Gastrocnemius medialis (tissue), 4 donors: ENCODE results near the gene ARPC5L. TPM values are rescaled to one million over a fixed set of nuclear protein-coding genes. Genes with fewer than 3 reads are reported as not detected.

Experiments used
- ATAC-seq, 2 donors: fragments of 150-250 bp; one replicate each; pipeline ENCODE4 v1.9.1; 2016
- DNase-seq, 2 donors: peaks; one replicate each; pipeline ENCODE4 v3.0.0-alpha.2; 2019
- H3K27ac ChIP-seq, 4 donors: fragments of 200-600 bp; sonication (generic); 1 replicate in 1 of 4; 2 replicates in 3 of 4; pipeline ENCODE4 v1.5.1; 2016 to 2018; ENCODE audit warnings: mild to moderate bottlenecking in 2 of 4, moderate library complexity in 1 of 4
- H3K27me3 ChIP-seq, 3 donors: fragments of 200-600 bp; sonication (generic) in 2 of 3; 1 replicate in 1 of 3; 2 replicates in 2 of 3; pipeline versions ENCODE4 v1.5.1 to v1.6.0; 2016 to 2019; ENCODE audit warnings: mild to moderate bottlenecking in 1 of 3, moderate library complexity in 1 of 3
- H3K36me3 ChIP-seq, 2 donors: fragments of 200-600 bp; sonication (generic) in 1 of 2; one replicate each; pipeline ENCODE4 v1.5.1; 2017 to 2018
- H3K4me1 ChIP-seq, 2 donors: fragments of 200-600 bp; sonication (generic) in 1 of 2; one replicate each; pipeline ENCODE4 v1.5.1; 2016 to 2017; ENCODE audit warnings: mild to moderate bottlenecking in 2 of 2
- H3K4me3 ChIP-seq, 4 donors: fragments of 200-600 bp; sonication (generic) in 3 of 4; 1 replicate in 1 of 4; 2 replicates in 3 of 4; pipeline ENCODE4 v1.5.1; 2016 to 2019; ENCODE audit warnings: mild to moderate bottlenecking in 2 of 4
- H3K9me3 ChIP-seq, 3 donors: fragments of 200-600 bp; sonication (generic) in 2 of 3; 1 replicate in 1 of 3; 2 replicates in 2 of 3; pipeline ENCODE4 v1.5.1; 2016 to 2019
- CTCF ChIP-seq, 5 experiments: fragments of 450-650 bp in 3 of 5; fragments of 200-600 bp in 2 of 5; sonication (generic) in 2 of 5; IDR thresholded peaks in 4 of 5; conservative IDR thresholded peaks in 1 of 5; 1 replicate in 4 of 5; 2 replicates in 1 of 5; pipeline ENCODE4 v1.5.1; 2016 to 2019; ENCODE audit warnings: antibody characterized with exemption in 5 of 5, mild to moderate bottlenecking in 3 of 5, moderate library complexity in 3 of 5
- POLR2A ChIP-seq, 2 donors: fragments of 450-650 bp; IDR thresholded peaks; one replicate each; pipeline ENCODE4 v1.6.1; 2017; ENCODE audit warnings: antibody characterized with exemption in 2 of 2, mild to moderate bottlenecking in 2 of 2, moderate library complexity in 2 of 2
- in situ Hi-C, 4 donors: fragments of 200-750 bp; cut with MboI; loops; one replicate each; pipeline versions ENCODE4 v1.15.0 to v1.8.0; 2017; ENCODE audit warnings: low sequenced_read_pairs in 4 of 4
- intact Hi-C: fragments of 100-400 bp; cut with DNase I; formaldehyde crosslinking; loops from one replicate; pipeline ENCODE4 v1.15.1; 2023; ENCODE audit warnings: low total_unique reads
- total RNA-seq, 4 donors: library from RNA; depleted of rRNA; stranded (reverse); fragments of >200 nt; gene quantifications; one replicate each; pipeline versions ENCODE4 v1.1.0 to v1.2.3, GENCODE V29; 2016

The ARPC5L gene
- total RNA-seq, 4 donors from 2014 or later = 28.9 to 47.1 (median 29.2) TPM

DNA sequence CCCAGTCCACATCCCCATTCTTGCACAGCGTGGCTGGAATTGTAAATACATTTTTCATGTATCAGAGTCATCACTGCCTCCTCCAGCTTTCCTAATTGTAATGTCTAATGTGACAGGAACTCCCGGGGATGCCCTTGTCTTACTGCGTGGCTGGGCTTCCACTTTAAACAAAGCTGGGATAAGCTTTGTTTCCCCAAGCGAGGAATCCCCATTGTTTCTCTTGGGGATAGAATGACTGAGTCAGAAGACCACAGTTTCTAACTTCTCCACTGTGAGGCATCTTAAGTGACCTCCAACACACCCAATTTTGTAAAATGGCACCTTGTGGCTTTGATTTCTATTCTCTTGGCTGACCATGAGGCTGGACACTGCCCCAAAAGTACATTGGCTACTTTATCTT is 22.4 kb downstream of the ARPC5L start:
- H3K27ac ChIP-seq = no peak overlapping the region
- ATAC-seq (no peak), DNase-seq (no peak)
- TF ChIP-seq CTCF (IDR thresholded peaks at IDR 0.05 in 4 of 5, conservative IDR thresholded peaks at IDR 0.05 in 1 of 5) (no peak), POLR2A (IDR thresholded peaks at IDR 0.05) (no peak)
- in situ Hi-C loops (no loop called here), intact Hi-C loops (no loop called here)
- no peak overlapping the region for H3K4me3 ChIP-seq
- no peaks in the 10 kb centered on the region for H3K9me3 ChIP-seq
- H3K36me3 ChIP-seq = peaks cover 0 to 91% of the 10 kb centered on the region in 2 donors
- H3K27me3 ChIP-seq = no peaks in the 10 kb centered on the region
- H3K4me1 ChIP-seq = no peaks in the 10 kb centered on the region

GRCh38 chr9:124885551-124885950 is 23.6 kb downstream of the ARPC5L start:
- H3K4me1 ChIP-seq = no peaks in the 10 kb centered on the region
- DNase-seq (no peak), ATAC-seq (no peak)
- no peak overlapping the region for H3K27ac ChIP-seq
- peaks cover 0 to 91% of the 10 kb centered on the region in 2 donors for H3K36me3 ChIP-seq
- no peaks in the 10 kb centered on the region for H3K9me3 ChIP-seq
- TF ChIP-seq CTCF (IDR thresholded peaks at IDR 0.05 in 4 of 5, conservative IDR thresholded peaks at IDR 0.05 in 1 of 5) (no peak), POLR2A (IDR thresholded peaks at IDR 0.05) (no peak)
- in situ Hi-C loops (no loop called here), intact Hi-C loops (no loop called here)
- H3K27me3 ChIP-seq = no peaks in the 10 kb centered on the region
- no peak overlapping the region for H3K4me3 ChIP-seq

- in situ Hi-C loops (no loop called here), intact Hi-C loops (no loop called here)
- Histone ChIP-seq H3K9me3 (no peaks in the 10 kb centered on the region), H3K36me3 (peaks cover 0 to 91% of the 10 kb centered on the region in 2 donors), H3K27me3 (no peaks in the 10 kb centered on the region), H3K4me3 (no peak overlapping the region), H3K27ac (no peak overlapping the region), H3K4me1 (no peaks in the 10 kb centered on the region)
- ATAC-seq (no peak), DNase-seq (no peak)
- TF ChIP-seq POLR2A (IDR thresholded peaks at IDR 0.05) (no peak), CTCF (IDR thresholded peaks at IDR 0.05 in 4 of 5, conservative IDR thresholded peaks at IDR 0.05 in 1 of 5) (no peak)
Measured at GRCh38 chr9:124886461-124886860, 24.5 kb downstream of the ARPC5L start.

DNA sequence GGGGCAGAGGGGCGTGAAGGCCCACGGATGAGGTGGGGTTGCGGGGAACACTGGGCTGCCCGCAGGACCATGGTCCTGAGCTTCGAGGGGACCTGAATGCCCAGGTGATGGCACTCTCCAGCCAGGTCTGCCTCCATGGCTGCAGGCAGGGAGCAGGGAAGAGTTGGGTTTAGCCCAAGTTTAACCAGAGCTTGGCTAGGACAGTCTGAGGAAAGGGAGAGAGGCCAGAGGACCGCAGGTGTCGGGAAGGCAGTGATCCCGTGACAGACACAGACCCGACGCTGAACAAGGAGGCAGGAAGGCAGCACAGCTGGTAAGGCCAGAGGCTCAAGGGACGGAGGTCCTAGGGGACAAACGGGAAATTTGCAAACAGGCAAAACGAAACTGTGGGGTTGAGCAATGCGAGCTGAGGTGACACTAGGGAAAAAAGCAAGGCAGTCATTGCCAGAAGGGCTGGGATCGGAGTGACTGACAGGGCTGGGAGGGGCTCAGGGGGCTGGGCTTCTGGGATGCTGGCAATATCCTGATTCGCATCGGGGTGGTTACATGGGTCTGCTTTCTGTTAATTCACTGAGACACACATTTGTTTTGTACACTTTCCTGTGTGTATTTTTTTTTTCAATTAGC is 25.0 kb downstream of the ARPC5L start:
- Histone ChIP-seq H3K4me3 (no peak overlapping the region), H3K27me3 (no peaks in the 10 kb centered on the region), H3K36me3 (peaks cover 0 to 90% of the 10 kb centered on the region in 2 donors), H3K9me3 (no peaks in the 10 kb centered on the region), H3K4me1 (no peaks in the 10 kb centered on the region), H3K27ac (no peak overlapping the region)
- in situ Hi-C loops = no loop called here
- TF ChIP-seq CTCF (IDR thresholded peaks at IDR 0.05 in 4 of 5, conservative IDR thresholded peaks at IDR 0.05 in 1 of 5) (no peak), POLR2A (IDR thresholded peaks at IDR 0.05) (no peak)
- peak in 1 of 2 donors; percentile 31 for ATAC-seq
- no peak for DNase-seq
- intact Hi-C loops = no loop called here

- Histone ChIP-seq H3K4me1 (no peaks in the 10 kb centered on the region), H3K9me3 (no peaks in the 10 kb centered on the region), H3K27me3 (no peaks in the 10 kb centered on the region), H3K27ac (no peak overlapping the region), H3K4me3 (no peak overlapping the region), H3K36me3 (peaks cover 0 to 89% of the 10 kb centered on the region in 2 donors)
- in situ Hi-C loops (no loop called here), intact Hi-C loops (no loop called here)
- TF ChIP-seq CTCF (IDR thresholded peaks at IDR 0.05 in 4 of 5, conservative IDR thresholded peaks at IDR 0.05 in 1 of 5) (no peak), POLR2A (IDR thresholded peaks at IDR 0.05) (no peak)
- peak in 1 of 2 donors; percentile 61 for ATAC-seq
- no peak for DNase-seq
Measured at GRCh38 chr9:124887832-124888231, 25.9 kb downstream of the ARPC5L start.
